Lower leg skin (tissue), 4 donors: ENCODE data around the gene FKBP1B. TPM values are rescaled to one million over a fixed set of nuclear protein-coding genes. Genes with fewer than 3 reads are reported as not detected.

Source experiments
- DNase-seq, 2 donors: peaks; one replicate each; pipeline ENCODE4 v3.0.0-alpha.2; 2019; ENCODE audit warnings: low spot score in 2 of 2
- H3K4me3 ChIP-seq: fragments of 200-600 bp; sonication (generic); 2 replicates; pipeline ENCODE4 v1.5.1; 2017; ENCODE audit warnings: mild to moderate bottlenecking, low read depth; ENCODE audit not compliant: poor library complexity, severe bottlenecking
- CTCF ChIP-seq, 3 donors: fragments of 450-650 bp; IDR thresholded peaks; one replicate each; pipeline ENCODE4 v1.5.1; 2016; ENCODE audit warnings: antibody characterized with exemption in 3 of 3, mild to moderate bottlenecking in 3 of 3, moderate library complexity in 2 of 3
- POLR2A ChIP-seq, 2 donors: fragments of 450-650 bp; IDR thresholded peaks; one replicate each; pipeline ENCODE4 v1.6.1; 2016 to 2017; ENCODE audit warnings: antibody characterized with exemption in 2 of 2, mild to moderate bottlenecking in 1 of 2, moderate library complexity in 1 of 2
- WGBS, 2 donors: methylation state at CpG; one replicate each; pipeline ENCODE4 v1.1.5; 2018; 5-methylcytosine and 5-hydroxymethylcytosine counted together
- intact Hi-C: fragments of 100-400 bp; cut with DNase I; formaldehyde crosslinking; loops from one replicate; pipeline ENCODE4 v1.15.0; 2023; ENCODE audit warnings: low total_unique reads
- total RNA-seq, 4 donors: library from RNA; depleted of rRNA; stranded (reverse); fragments of >200 nt; gene quantifications; one replicate each; pipeline ENCODE4 v1.1.0, GENCODE V29; 2016

FKBP1B gene
- total RNA-seq, 4 donors from 2014 or later: 7.2 to 11.8 (median 9.5) TPM

GRCh38 chr2:24050041-24050979, 769 bp downstream of the FKBP1B start:
- 4 to 8% methylated on average over 19 to 40 of the region's 47 CpGs for WGBS, 2 donors
- intact Hi-C loops: no loop called here
- TF ChIP-seq POLR2A (IDR thresholded peaks at IDR 0.05): no peak
- TF ChIP-seq CTCF (IDR thresholded peaks at IDR 0.05): no peak
- DNase-seq: peak in 1 of 2 donors; percentile 87
- peak overlapping the region; percentile 55 for H3K4me3 ChIP-seq

DNA sequence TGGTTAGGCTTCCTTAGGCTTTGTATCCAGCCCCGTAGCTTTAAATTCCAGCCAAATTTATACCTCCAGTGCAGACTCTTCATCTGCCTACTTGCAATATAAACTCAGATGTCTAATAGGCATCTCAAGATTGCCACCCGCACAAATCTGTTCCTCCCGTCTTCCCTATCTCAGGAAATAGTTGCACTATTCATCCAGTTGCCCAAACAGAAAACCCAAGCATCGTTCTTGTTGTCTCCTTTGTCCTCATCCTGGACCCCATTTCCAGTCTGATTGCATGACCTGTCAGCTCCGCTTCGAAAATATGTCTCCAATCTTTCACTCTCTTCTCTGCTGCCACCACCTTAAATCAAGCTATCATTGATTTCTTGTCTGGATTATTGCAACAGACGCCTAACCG, 2.3 kb downstream of the FKBP1B start:
- DNase-seq: no peak
- intact Hi-C loops: no loop called here
- WGBS, 2 donors: 75 to 81% methylated on average over 8 of the region's 8 CpGs
- H3K4me3 ChIP-seq: no peak overlapping the region
- no peak for TF ChIP-seq POLR2A (IDR thresholded peaks at IDR 0.05)

- no peak for DNase-seq
- intact Hi-C loops: no loop called here
- TF ChIP-seq CTCF (IDR thresholded peaks at IDR 0.05) (no peak), POLR2A (IDR thresholded peaks at IDR 0.05) (no peak)
- WGBS, 2 donors: 95 to 100% methylated on average over 1 of the region's 1 CpG
- H3K4me3 ChIP-seq: no peak overlapping the region
Observed at GRCh38 chr2:24052951-24053350, 3.4 kb downstream of the FKBP1B start.

- TF ChIP-seq CTCF (IDR thresholded peaks at IDR 0.05) (no peak), POLR2A (IDR thresholded peaks at IDR 0.05) (no peak)
- intact Hi-C loops: no loop called here
- no peak overlapping the region for H3K4me3 ChIP-seq
- DNase-seq: no peak
- 82 to 85% methylated on average over 8 of the region's 8 CpGs for WGBS, 2 donors
Observed at GRCh38 chr2:24054366-24055010, 4.9 kb downstream of the FKBP1B start.

GRCh38 chr2:24055750-24056149, 6.2 kb downstream of the FKBP1B start:
- no peak overlapping the region for H3K4me3 ChIP-seq
- intact Hi-C loops: no loop called here
- WGBS, 2 donors: 95% methylated on average over 6 of the region's 6 CpGs
- no peak for TF ChIP-seq POLR2A (IDR thresholded peaks at IDR 0.05)
- DNase-seq: no peak

DNA sequence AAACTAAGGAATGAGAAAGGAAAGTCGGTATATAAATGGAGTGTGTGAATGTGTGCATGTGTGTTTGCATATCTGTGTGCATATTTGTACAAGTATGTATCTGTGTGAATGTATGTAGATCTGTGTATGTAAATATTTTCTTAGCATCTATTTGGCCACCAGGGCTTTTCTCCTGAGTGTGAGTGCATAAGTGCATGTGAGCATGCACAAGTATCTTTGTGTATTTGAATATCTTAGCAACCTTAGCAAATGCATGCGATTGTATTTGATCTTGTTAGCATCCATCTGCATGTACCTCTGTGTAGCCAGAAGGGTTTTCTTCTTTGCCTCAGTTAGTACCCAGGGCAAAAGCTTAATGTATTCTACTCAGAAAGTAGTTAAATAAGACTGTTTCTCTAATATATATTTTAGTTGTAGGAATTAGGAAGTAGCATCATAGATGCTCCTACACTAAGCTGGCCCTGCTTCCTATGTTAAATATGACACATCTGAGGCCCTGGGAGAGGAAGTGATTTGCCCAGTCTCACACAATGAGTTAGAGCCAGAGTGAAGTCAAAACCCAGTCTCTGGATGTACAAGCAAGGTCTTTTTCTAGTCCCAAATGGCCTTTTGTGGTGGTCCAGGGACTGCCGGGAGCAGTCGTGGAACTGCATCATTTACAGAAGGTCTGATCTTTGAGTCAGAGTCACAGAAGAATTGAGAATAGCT, 9.2 kb downstream of the FKBP1B start:
- DNase-seq: no peak
- intact Hi-C loops: no loop called here
- TF ChIP-seq POLR2A (IDR thresholded peaks at IDR 0.05) (no peak), CTCF (IDR thresholded peaks at IDR 0.05) (no peak)
- WGBS, 2 donors: 87 to 96% methylated on average over 4 of the region's 4 CpGs
- H3K4me3 ChIP-seq: no peak overlapping the region
